SU-DHL-6 (cell line): ENCODE results near the gene ACTL8.

Source experiments
- H2AFZ ChIP-seq: fragments of 200-600 bp; sonication (generic); 2 replicates; pipeline ENCODE4 v1.6.1; 2014; ENCODE audit warnings: low read depth, mild to moderate bottlenecking, moderate library complexity, mixed read lengths, antibody characterized with exemption, low read length; ENCODE audit not compliant: severe bottlenecking
- H3F3A ChIP-seq: fragments of 200-600 bp; shearing (Covaris generic); 2 replicates; pipeline ENCODE4 v1.6.0; 2016; ENCODE audit warnings: antibody characterized with exemption, mild to moderate bottlenecking; ENCODE audit not compliant: insufficient read depth
- H3K27ac ChIP-seq: fragments of 200-600 bp; sonication (generic); 2 replicates; pipeline ENCODE4 v1.5.1; 2016; ENCODE audit warnings: low read depth, mild to moderate bottlenecking, low read length, moderate library complexity, mixed read lengths
- H3K27me3 ChIP-seq: fragments of 200-600 bp; sonication (generic), shearing (Covaris generic); 2 replicates; pipeline ENCODE4 v1.6.0; 2014; ENCODE audit warnings: mild to moderate bottlenecking, low read length
- H3K36me3 ChIP-seq: fragments of 200-600 bp; sonication (generic); 2 replicates; pipeline ENCODE4 v1.6.1; 2014; ENCODE audit warnings: mild to moderate bottlenecking, low read length, mixed read lengths
- H3K4me2 ChIP-seq: fragments of 300-600, 200-600 bp; shearing (Covaris generic), sonication (generic); 2 replicates; pipeline ENCODE4 v1.6.0; 2014; ENCODE audit warnings: low read length, low read depth, mild to moderate bottlenecking; ENCODE audit not compliant: poor library complexity, severe bottlenecking
- H3K4me3 ChIP-seq: fragments of 200-600 bp; sonication (generic); 2 replicates; pipeline ENCODE4 v1.5.1; 2014; ENCODE audit warnings: antibody characterized with exemption, low read length, mild to moderate bottlenecking, mixed read lengths; ENCODE audit not compliant: insufficient read depth, poor library complexity, severe bottlenecking
- H3K79me2 ChIP-seq: fragments of 200-600 bp; sonication (generic); 2 replicates; pipeline ENCODE4 v1.6.1; 2014; ENCODE audit warnings: mild to moderate bottlenecking, low read length, moderate library complexity; ENCODE audit not compliant: insufficient read depth
- H3K9ac ChIP-seq: fragments of 200-600 bp; sonication (generic); 2 replicates; pipeline ENCODE4 v1.7.0; 2014; ENCODE audit warnings: mild to moderate bottlenecking, low read length
- H3K9me2 ChIP-seq: fragments of 200-600 bp; sonication (generic); replicated peaks from 2 replicates; pipeline ENCODE4 v1.6.1; 2014; ENCODE audit warnings: low read length; ENCODE audit not compliant: insufficient read depth
- H3K9me3 ChIP-seq: fragments of 200-600 bp; sonication (generic); 2 replicates; pipeline ENCODE4 v1.6.1; 2014; ENCODE audit warnings: low read length, mixed read lengths; ENCODE audit not compliant: insufficient read depth
- H4K20me1 ChIP-seq: fragments of 200-600 bp; sonication (generic); 2 replicates; pipeline ENCODE4 v1.6.1; 2014; ENCODE audit warnings: low read depth, mild to moderate bottlenecking, antibody characterized with exemption, low read length, moderate library complexity, mixed read lengths
- EZH2phosphoT487 ChIP-seq: fragments of 200-600 bp; sonication (generic), shearing (Covaris generic); conservative IDR thresholded peaks from 2 replicates; pipeline ENCODE4 v1.6.1; 2018; ENCODE audit warnings: mild to moderate bottlenecking, antibody characterized with exemption, low read length, moderate library complexity, mixed read lengths
- TF ChIP-seq, protein P1 (sequence below): fragments of 200-600 bp; sonication (generic); IDR thresholded peaks from one replicate; pipeline ENCODE4 v1.5.1; 2017; ENCODE audit warnings: antibody characterized with exemption, mild to moderate bottlenecking, low read length, moderate library complexity; ENCODE audit not compliant: insufficient read depth, poor library complexity, severe bottlenecking

The ACTL8 gene

GRCh38 chr1:17862121-17862520, 107.0 kb downstream of the ACTL8 start:
- Histone ChIP-seq H3K9me2 (no peaks in the 10 kb centered on the region), H3K9ac (no peak overlapping the region), H3K27ac (no peak overlapping the region), H3K79me2 (no peaks in the 10 kb centered on the region), H3K4me3 (no peak overlapping the region), H4K20me1 (no peaks in the 10 kb centered on the region), H2AFZ (no peak overlapping the region), H3K27me3 (no peaks in the 10 kb centered on the region), H3K9me3 (no peaks in the 10 kb centered on the region), H3F3A (no peaks in the 10 kb centered on the region), H3K36me3 (no peaks in the 10 kb centered on the region), H3K4me2 (no peak overlapping the region)
- TF ChIP-seq, protein P1, sequence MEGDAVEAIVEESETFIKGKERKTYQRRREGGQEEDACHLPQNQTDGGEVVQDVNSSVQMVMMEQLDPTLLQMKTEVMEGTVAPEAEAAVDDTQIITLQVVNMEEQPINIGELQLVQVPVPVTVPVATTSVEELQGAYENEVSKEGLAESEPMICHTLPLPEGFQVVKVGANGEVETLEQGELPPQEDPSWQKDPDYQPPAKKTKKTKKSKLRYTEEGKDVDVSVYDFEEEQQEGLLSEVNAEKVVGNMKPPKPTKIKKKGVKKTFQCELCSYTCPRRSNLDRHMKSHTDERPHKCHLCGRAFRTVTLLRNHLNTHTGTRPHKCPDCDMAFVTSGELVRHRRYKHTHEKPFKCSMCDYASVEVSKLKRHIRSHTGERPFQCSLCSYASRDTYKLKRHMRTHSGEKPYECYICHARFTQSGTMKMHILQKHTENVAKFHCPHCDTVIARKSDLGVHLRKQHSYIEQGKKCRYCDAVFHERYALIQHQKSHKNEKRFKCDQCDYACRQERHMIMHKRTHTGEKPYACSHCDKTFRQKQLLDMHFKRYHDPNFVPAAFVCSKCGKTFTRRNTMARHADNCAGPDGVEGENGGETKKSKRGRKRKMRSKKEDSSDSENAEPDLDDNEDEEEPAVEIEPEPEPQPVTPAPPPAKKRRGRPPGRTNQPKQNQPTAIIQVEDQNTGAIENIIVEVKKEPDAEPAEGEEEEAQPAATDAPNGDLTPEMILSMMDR: no peak
- no peak for TF ChIP-seq EZH2phosphoT487

GRCh38 chr1:17865912-17866739, 111.0 kb downstream of the ACTL8 start:
- no peaks in the 10 kb centered on the region for H4K20me1 ChIP-seq
- no peaks in the 10 kb centered on the region for H3K9me3 ChIP-seq
- H3K4me3 ChIP-seq: no peak overlapping the region
- no peak overlapping the region for H3K27ac ChIP-seq
- H3K4me2 ChIP-seq: no peak overlapping the region
- TF ChIP-seq EZH2phosphoT487: no peak
- TF ChIP-seq, protein P1: no peak
- no peaks in the 10 kb centered on the region for H3K79me2 ChIP-seq
- no peaks in the 10 kb centered on the region for H3F3A ChIP-seq
- H3K36me3 ChIP-seq: no peaks in the 10 kb centered on the region
- H3K9ac ChIP-seq: no peak overlapping the region
- H3K27me3 ChIP-seq: no peaks in the 10 kb centered on the region
- no peak overlapping the region for H2AFZ ChIP-seq
- H3K9me2 ChIP-seq: no peaks in the 10 kb centered on the region

- Histone ChIP-seq H3K4me2 (no peak overlapping the region), H3K36me3 (no peaks in the 10 kb centered on the region), H3K9me3 (no peaks in the 10 kb centered on the region), H2AFZ (no peak overlapping the region), H3K79me2 (no peaks in the 10 kb centered on the region), H3K27me3 (no peaks in the 10 kb centered on the region), H3K9me2 (no peaks in the 10 kb centered on the region), H3K27ac (no peak overlapping the region), H3K9ac (no peak overlapping the region), H3F3A (no peaks in the 10 kb centered on the region), H4K20me1 (no peaks in the 10 kb centered on the region), H3K4me3 (no peak overlapping the region)
- TF ChIP-seq, protein P1: no peak
- TF ChIP-seq EZH2phosphoT487: no peak
These were observed 111.6 kb downstream of the ACTL8 start for GRCh38 chr1:17866740-17867029.
